GM19438 (cell line): ENCODE results near the gene USP21.
"Not testable (repeated sequence)": the region's sequence is repeated elsewhere in the genome, so short reads cannot be mapped to it uniquely, and the experiment has no call there.

Experiments
- ATAC-seq: cut with Tn5 transposase; IDR thresholded peaks from one replicate; pipeline ENCODE4 v1.9.1; 2021; ENCODE audit warnings: low read depth; ENCODE audit not compliant: unreplicated experiment

USP21 gene, protein sequence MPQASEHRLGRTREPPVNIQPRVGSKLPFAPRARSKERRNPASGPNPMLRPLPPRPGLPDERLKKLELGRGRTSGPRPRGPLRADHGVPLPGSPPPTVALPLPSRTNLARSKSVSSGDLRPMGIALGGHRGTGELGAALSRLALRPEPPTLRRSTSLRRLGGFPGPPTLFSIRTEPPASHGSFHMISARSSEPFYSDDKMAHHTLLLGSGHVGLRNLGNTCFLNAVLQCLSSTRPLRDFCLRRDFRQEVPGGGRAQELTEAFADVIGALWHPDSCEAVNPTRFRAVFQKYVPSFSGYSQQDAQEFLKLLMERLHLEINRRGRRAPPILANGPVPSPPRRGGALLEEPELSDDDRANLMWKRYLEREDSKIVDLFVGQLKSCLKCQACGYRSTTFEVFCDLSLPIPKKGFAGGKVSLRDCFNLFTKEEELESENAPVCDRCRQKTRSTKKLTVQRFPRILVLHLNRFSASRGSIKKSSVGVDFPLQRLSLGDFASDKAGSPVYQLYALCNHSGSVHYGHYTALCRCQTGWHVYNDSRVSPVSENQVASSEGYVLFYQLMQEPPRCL

DNA sequence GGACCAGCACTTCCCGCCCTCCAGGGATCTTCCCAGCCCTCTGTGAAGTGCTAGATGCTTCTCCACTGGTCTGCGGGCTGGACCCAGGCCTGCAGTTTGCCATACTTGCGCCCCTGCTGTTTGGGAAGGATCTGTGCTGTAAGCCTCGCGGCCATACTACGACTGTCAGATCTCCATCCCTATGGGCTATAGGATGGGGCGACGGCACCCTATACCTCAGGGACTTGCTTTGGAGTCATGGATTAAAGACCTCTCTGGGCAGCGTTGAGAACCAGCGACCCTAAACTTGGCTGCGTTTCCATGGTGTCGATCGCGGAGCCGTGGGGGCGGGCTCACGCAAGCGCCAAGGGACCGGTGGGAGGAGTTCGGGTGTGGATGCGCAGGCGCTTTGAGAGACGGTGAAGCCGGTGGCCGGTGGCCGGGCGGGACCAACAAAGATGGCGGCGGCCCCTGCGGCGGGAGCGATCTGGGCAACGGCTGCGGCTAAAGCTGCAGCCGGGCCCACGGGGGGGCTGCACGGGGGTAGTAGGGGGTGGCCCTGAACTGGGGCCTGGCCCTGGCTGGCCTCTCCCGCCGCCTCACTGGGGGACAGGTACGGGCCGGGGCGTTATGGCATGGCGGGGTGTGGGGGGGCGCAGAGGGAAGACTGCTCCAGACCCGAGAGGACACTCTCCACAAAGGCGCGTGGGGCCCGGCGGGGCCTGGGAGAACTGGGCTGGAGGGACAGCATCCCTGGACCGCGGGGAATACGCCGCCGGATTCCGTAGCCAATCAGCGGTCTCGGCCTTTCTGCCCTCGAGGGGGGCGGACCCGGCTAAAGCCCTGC is at the start of gene USP21:
TSS of gene USP21 (plus strand) at position 414 of the 826 bp plus-strand sequence. CDS start 1,141 bp downstream, outside the sequence.
- ATAC-seq, result peak; percentile 88

- ATAC-seq, result no peak
Measured at GRCh38 chr1:161111117-161111516, 48.2 kb upstream of the USP21 start.

- no peak for ATAC-seq
Measured at GRCh38 chr1:161111527-161111926, 47.8 kb upstream of the USP21 start.

DNA sequence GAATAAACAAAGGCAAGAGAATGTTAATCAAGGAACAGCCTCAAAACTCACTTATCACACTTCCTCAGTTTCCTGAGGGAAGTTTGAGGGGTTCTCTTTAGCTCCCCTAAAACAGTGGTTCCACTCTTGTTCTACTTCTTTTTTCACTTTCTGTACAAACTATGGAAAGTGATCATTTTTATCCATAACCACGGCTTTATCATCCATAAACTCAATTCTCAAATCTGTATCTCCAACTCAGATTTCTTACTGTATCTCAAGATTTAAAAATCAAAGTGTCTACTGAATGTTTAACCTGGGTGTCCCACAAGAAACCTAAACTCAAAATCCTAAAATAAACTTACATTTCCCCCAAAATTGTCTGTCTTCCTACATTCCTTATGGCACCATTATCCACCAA is 45.4 kb upstream of the USP21 start:
- ATAC-seq, result no peak

- no peak for ATAC-seq
Measured at GRCh38 chr1:161114556-161114955, 44.7 kb upstream of the USP21 start.

GRCh38 chr1:161115132-161115711 is 44.1 kb upstream of the USP21 start:
- ATAC-seq, result no peak

GRCh38 chr1:161115961-161116360 is 43.3 kb upstream of the USP21 start:
- ATAC-seq, result not testable (repeated sequence)

DNA sequence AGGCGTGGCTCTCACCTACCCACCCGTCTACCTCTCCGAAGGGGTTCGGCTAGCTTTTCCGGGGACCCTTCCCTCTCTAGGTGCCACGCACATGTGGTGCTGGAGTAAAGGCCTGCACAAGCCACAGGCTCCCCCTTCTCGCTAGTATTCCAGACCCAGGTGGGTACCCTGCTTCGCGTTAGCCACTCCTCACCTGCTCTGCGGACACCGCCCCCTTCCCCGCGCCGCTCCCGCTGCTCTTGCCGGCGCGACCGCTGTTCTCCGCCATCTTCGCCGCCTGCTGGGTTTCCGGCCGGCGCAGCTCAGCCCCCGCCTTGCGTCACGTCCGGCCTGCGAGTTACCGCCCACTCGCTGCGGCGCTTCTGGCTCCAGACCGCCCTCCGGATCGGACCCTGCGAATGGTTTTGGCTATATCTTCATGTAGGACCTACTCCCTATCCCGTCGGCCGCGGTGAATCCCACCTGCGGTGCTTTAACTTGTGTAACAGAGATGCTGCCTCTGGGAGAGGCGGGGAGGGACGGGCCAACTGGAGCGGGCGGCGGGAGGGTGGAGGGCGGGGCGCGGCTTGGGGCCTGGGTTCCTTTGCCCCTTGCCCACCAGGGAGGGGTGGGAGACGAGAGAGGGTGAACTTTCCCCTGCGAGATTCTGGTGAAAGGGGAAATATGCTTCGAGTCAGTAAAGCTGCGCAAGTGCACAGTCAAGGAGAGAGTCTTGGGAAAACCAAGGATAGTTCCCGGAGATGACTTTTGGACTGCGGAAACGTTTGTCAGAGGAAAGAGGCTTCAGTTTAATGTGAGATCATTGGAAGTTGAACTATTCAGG is 41.3 kb upstream of the USP21 start, which contains the start of the genes NIT1 and PFDN2:
TSS of gene NIT1 (plus strand) at position 347 of the 823 bp plus-strand sequence. CDS start at position 419, 72 bp downstream.
TSS of gene PFDN2 (minus strand) at position 279 of the 823 bp plus-strand sequence. CDS start at position 268, 11 bp downstream.
- peak; percentile 80 for ATAC-seq

GRCh38 chr1:161119092-161119903 is 40.0 kb upstream of the USP21 start:
- no peak for ATAC-seq

GRCh38 chr1:161121042-161121650 is 38.2 kb upstream of the USP21 start:
- ATAC-seq, result no peak

DNA sequence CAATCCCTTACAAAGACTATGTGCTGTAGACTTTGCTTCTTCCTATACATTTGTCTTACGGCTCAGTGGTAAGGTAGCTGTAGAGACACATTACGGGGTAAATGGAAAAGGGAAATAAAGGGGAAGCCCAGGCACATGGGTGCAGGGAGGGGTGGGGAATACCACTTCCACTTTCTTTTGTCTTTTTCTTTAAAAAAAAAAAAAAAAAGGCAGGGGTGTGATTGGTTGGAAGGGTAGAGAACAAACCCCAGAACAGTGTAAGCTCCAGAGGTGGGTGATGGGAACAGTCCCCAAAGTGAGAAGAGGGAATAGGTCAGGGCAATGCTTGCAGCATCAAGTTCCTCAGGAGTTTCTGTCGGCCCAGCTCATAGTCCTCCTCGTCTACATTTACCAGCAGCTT is 37.5 kb upstream of the USP21 start:
- no peak for ATAC-seq

DNA sequence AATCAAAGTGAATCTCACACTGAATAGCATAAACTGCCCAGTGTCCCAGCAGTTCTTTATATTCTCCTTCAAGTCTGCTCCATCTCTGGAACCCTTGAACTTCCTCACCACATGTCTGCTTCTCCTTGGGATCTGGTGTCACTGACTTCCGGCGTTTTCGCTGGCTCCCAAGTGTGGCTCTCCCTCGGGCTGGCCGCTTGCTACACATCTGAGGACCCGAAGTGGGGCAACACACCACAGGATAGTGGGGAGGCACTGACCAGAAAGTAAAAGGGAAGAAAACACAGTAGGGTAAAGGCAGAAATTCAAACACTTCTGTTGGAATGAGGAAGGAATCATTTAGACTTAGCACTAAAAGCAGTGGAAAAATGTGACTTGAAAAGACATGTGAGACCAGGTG is 36.3 kb upstream of the USP21 start:
- no peak for ATAC-seq

DNA sequence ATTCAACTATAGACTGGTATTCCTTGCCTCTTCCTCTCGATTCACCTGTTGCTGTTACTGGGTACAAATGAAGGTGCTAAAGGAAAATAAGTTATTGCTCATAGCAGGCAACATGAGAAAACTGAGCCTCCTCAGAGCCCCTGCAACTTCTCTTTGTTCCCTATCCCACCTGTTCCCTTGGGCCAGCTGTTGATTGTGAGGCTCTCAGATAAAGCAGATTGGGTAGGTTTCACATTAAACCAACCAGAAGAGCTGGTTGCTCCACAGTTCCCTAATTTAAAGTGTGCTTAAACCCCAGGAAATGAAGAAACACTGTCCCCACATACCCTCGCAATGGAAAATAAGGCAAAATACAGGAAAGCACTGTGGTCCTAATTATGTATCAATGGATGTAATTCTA is 31.7 kb upstream of the USP21 start:
- no peak for ATAC-seq

- ATAC-seq, result no peak
Measured at GRCh38 chr1:161128591-161129420, 30.5 kb upstream of the USP21 start.

- ATAC-seq, result no peak
Measured at GRCh38 chr1:161130266-161130665, 29.0 kb upstream of the USP21 start.

DNA sequence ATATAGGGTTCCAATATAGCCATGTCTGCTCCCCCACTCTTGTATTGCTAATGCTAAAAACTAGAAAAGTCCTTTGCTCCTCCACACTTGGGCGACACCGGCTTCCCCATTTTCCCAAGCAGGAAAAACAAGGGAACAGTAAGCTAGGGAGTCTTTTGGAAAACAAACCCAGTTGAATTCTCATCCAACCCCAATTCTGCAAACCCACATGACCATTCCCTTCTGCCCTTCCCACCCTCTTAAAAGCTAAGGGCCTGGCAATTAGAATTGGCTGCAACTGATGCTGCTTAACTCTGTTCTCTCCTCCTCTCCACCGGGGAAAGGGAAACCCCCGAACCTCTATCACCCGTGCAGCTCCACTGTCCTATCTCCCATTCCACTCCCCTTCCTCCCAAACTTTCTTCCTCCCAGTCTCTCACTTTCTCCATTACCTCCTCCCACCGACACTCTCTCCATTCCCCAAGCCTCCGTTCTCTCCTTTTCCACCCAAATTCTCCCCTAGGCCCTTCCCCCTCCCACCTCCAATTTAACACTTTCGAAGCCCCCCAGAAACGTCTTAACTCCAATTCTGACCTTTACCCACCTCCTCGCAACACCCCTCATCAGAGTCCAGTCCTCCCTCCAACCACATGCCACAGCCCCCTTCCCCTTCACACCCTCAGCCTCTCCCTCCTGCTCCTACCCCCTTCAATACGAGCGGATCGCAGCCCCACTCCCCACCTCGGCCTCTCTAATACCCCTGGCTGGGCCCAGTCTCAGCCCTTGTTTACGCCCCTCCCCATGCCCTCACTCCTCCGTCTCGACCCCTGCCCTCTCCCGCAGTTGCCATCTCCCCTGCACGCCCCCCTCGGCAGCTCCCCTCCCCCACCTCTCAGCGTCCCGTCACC is 27.5 kb upstream of the USP21 start:
- no peak for ATAC-seq
